Esophagus squamous epithelium (tissue), 5 donors: Measurements from ENCODE around the gene SLC43A2. TPM values are rescaled to one million over a fixed set of nuclear protein-coding genes. Genes with fewer than 3 reads are reported as not detected.

Source experiments
- DNase-seq: peaks from one replicate; lab custom pipeline; 2025; lab: John Stamatoyannopoulos, UW
- H3K27ac ChIP-seq, 4 donors: fragments of 200-600 bp; sonication (generic); one replicate each; pipeline ENCODE4 v1.5.1; 2016 to 2019; ENCODE audit warnings: mild to moderate bottlenecking in 1 of 4
- H3K27me3 ChIP-seq, 4 donors: fragments of 200-600 bp; sonication (generic); 1 replicate in 3 of 4; 2 replicates in 1 of 4; pipeline versions ENCODE4 v1.5.1 to v1.6.0; 2017 to 2021; ENCODE audit warnings: antibody characterized with exemption in 1 of 4
- H3K36me3 ChIP-seq, 3 donors: fragments of 200-600 bp; sonication (generic); one replicate each; pipeline ENCODE4 v1.5.1; 2016 to 2019
- H3K4me1 ChIP-seq, 3 donors: fragments of 200-600 bp; sonication (generic); one replicate each; pipeline ENCODE4 v1.5.1; 2017 to 2019
- H3K4me3 ChIP-seq, 4 donors: fragments of 200-600 bp; sonication (generic); 1 replicate in 3 of 4; 2 replicates in 1 of 4; pipeline ENCODE4 v1.5.1; 2016 to 2019; ENCODE audit warnings: mild to moderate bottlenecking in 2 of 4, moderate library complexity in 1 of 4
- H3K9me3 ChIP-seq, 3 donors: fragments of 200-600 bp; sonication (generic); one replicate each; pipeline ENCODE4 v1.5.1; 2016 to 2019
- CTCF ChIP-seq, 6 experiments: fragments of 450-650 bp in 4 of 6; fragments of 200-600 bp in 2 of 6; sonication (generic) in 2 of 6; IDR thresholded peaks; one replicate each; pipeline ENCODE4 v1.5.1; 2016 to 2019; ENCODE audit warnings: antibody characterized with exemption in 6 of 6, mild to moderate bottlenecking in 4 of 6, moderate library complexity in 4 of 6
- POLR2A ChIP-seq, 4 donors: fragments of 450-650 bp; IDR thresholded peaks; one replicate each; pipeline ENCODE4 v1.6.1; 2017; ENCODE audit warnings: antibody characterized with exemption in 4 of 4, mild to moderate bottlenecking in 4 of 4, moderate library complexity in 3 of 4
- WGBS, 2 donors: methylation state at CpG; one replicate each; pipeline ENCODE4 v1.1.5; 2018; 5-methylcytosine and 5-hydroxymethylcytosine counted together
- intact Hi-C: fragments of 100-400 bp; cut with DNase I; formaldehyde crosslinking; loops from one replicate; pipeline ENCODE4 v1.15.0; 2022
- total RNA-seq, 4 donors: library from RNA; depleted of rRNA; stranded (reverse); fragments of >200 nt; gene quantifications; one replicate each; pipeline ENCODE4 v1.1.0, GENCODE V29; 2016
- donor health status: DM: yes; HTN: yes; CAD: no.

SLC43A2 gene
- total RNA-seq, 4 donors from 2014 or later, result 2.5 to 12.4 (median 5.3) TPM

GRCh38 chr17:1593630-1593931, 35.1 kb downstream of the SLC43A2 start:
- H3K9me3 ChIP-seq, result no peaks in the 10 kb centered on the region
- peaks cover 29 to 43% (median 29%) of the 10 kb centered on the region in 3 donors for H3K4me1 ChIP-seq
- TF ChIP-seq CTCF (IDR thresholded peaks at IDR 0.05) (no peak), POLR2A (IDR thresholded peaks at IDR 0.05) (no peak)
- 92 to 93% methylated on average over 5 of the region's 5 CpGs for WGBS, 2 donors
- H3K27ac ChIP-seq, result no peak overlapping the region
- intact Hi-C loops, result no loop called here
- no peaks in the 10 kb centered on the region for H3K27me3 ChIP-seq
- H3K4me3 ChIP-seq, result no peak overlapping the region
- H3K36me3 ChIP-seq, result no peaks in the 10 kb centered on the region
- no peak for DNase-seq

GRCh38 chr17:1592751-1593629, 35.6 kb downstream of the SLC43A2 start:
- WGBS, 2 donors, result 69 to 81% methylated on average over 12 to 19 of the region's 25 CpGs
- DNase-seq, result no peak
- Histone ChIP-seq H3K9me3 (no peaks in the 10 kb centered on the region), H3K4me3 (no peak overlapping the region), H3K27ac (peak overlapping the region in 1 of 4 donors; percentile 28), H3K27me3 (no peaks in the 10 kb centered on the region), H3K4me1 (peaks cover 26 to 38% (median 28%) of the 10 kb centered on the region in 3 donors), H3K36me3 (no peaks in the 10 kb centered on the region)
- no peak for TF ChIP-seq CTCF (IDR thresholded peaks at IDR 0.05)
- TF ChIP-seq POLR2A (IDR thresholded peaks at IDR 0.05), result no peak
- intact Hi-C loops, result no loop called here

GRCh38 chr17:1591474-1592090, 37.1 kb downstream of the SLC43A2 start:
- intact Hi-C loops, result no loop called here
- no peaks in the 10 kb centered on the region for H3K9me3 ChIP-seq
- H3K27ac ChIP-seq, result no peak overlapping the region
- no peaks in the 10 kb centered on the region for H3K36me3 ChIP-seq
- peaks cover 25 to 33% (median 26%) of the 10 kb centered on the region in 3 donors for H3K4me1 ChIP-seq
- H3K27me3 ChIP-seq, result no peaks in the 10 kb centered on the region
- H3K4me3 ChIP-seq, result no peak overlapping the region
- no peak for DNase-seq
- WGBS, 2 donors, result 78% methylated on average over 8 of the region's 40 CpGs; no CpG with 5 or more reads in 1 of the 2 donors
- TF ChIP-seq CTCF (IDR thresholded peaks at IDR 0.05) (no peak), POLR2A (IDR thresholded peaks at IDR 0.05) (no peak)

- DNase-seq, result no peak
- WGBS, 2 donors, result 70 to 89% methylated on average over 6 to 20 of the region's 38 CpGs
- Histone ChIP-seq H3K4me3 (peak overlapping the region in 1 of 4 donors; percentile 35), H3K27ac (peak overlapping the region; percentile 54 to 87 (median 72)), H3K36me3 (no peaks in the 10 kb centered on the region), H3K9me3 (no peaks in the 10 kb centered on the region), H3K27me3 (no peaks in the 10 kb centered on the region), H3K4me1 (peaks cover 25 to 35% (median 26%) of the 10 kb centered on the region in 3 donors)
- TF ChIP-seq POLR2A (IDR thresholded peaks at IDR 0.05), result no peak
- TF ChIP-seq CTCF (IDR thresholded peaks at IDR 0.05), result no peak
- intact Hi-C loops, result no loop called here
Measured at GRCh38 chr17:1590747-1591473, 37.7 kb downstream of the SLC43A2 start.
